RPMI8226 (cell line): ENCODE data around the gene AHI1.

ENCODE experiments used
- DNase-seq: peaks from one replicate; pipeline ENCODE4 v3.0.0-alpha.2; 2015

Gene AHI1

DNA sequence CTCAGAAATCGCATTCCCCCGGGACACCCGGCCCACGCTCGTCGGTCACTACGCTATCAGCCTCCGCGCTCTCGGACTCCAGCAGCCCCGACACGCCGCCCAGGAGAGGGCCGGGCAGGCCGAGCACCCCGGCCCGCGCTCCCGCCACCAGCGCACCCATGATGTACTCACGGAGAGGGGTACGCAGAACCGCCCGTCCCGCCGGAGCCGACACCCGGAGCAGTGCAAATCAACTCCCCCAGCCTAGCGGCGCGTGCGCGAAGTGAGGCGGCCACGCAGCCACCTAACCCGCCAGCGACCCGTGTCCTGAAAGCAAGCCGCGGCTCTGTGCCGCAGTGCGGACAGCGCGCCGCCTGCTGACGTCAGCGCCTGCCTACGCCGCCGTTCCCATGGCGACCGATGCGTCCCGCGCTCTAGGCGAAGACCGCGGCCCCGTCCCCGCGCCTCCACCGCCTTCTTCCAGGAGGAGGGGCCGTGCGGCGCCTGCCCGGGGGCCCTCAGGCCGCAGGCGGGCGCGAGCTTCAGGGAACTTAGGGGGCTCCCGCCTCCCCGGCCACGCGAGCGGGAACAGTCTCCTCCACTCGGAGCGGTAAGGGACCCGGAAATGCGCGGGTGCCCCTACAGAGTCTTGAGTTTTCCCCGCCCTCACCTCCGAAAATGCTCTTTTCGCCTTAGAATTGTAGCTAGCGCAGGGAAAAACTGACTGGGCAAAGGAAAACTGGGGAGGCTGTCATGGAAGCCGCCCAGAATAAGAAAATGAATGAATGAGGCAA lies at the start of gene AHI1:
AHI1 (minus strand) TSS at position 329 of the 773 bp plus-strand sequence. CDS start 5,503 bp downstream, outside the sequence.
- DNase-seq, result peak; percentile 93

DNA sequence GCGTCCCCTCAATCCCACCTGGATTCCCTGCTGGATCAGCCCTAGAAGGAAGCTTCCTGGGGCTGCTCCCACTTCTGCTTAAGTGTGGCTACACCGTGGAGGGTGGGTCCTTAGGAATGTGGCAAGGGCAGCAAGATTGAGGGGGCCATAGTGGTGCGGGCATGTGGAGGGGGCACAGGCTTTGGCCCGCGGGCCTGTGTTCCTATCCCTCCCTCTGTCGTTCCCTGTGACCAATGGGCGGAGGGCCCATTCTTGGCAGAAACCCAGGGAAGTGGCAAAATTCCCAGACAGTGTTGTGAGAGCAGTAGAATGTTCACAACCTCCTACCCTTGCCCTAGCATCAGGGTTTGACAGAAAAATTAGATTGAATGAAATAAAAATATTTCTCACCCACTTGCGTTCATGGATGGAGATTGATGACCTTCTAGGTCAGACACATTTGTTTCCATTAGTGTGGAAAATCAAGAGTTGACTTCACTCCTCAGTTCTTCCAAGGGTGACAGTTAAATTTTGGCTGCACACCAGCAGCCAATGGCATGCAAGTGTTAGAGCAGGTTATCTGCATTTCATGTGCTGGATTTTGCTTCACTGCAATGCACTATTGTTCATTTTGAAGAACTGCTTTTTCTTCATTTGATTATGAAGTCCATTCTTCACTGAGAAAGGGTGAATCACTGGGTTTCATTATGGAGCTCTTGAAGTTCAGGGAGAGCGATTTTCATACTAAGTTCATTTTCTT lies 49.3 kb upstream of the AHI1 start:
- no peak for DNase-seq

DNA sequence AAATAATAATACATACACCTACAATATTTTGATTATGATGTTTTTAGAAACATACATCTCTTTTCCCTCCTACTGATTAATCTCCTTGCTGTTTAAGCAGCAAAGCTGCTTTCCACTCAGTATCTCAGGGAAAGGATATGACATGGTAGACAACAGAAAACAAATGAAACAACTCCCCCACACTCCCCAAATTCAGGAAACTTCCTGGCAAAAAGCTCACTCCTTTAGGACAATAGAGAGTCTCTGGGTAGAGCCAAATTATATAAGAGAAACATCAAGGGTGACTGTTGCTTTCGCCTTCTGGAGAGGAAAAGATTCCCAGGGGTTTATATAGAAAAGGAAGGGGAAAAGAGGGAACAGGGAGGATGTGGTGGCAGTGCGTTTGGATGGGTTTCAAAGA lies 48.7 kb upstream of the AHI1 start:
- DNase-seq, result no peak

DNA sequence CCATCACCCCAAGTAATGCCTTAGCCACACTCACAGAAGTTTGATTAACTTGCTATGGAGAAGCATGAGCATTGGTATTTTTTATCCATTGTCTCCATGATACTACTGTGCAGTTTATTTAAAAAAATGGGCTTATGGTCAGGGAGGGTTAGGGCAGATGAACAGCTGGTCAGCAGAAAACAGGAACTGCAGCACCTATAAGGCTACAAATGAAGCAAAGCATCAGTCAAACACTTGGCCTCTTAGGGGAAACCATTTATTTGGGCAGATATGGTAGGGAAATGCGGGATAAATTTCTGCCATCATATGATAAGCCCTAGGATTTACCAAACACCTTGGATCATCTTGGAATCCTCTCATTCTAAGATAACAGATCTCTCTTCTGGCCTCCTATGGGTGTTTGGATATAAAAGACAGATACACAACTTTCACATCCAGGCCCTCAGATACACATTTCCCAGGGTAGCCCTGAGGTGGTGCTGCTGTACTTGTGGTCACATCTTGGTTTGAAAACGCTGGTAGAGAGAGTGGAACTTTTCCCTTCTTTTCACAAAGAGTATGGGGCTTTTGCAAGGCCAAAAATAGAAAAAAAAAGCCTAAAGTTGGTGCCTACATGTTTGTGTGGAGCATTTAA lies 42.8 kb upstream of the AHI1 start:
- DNase-seq, result no peak

DNA sequence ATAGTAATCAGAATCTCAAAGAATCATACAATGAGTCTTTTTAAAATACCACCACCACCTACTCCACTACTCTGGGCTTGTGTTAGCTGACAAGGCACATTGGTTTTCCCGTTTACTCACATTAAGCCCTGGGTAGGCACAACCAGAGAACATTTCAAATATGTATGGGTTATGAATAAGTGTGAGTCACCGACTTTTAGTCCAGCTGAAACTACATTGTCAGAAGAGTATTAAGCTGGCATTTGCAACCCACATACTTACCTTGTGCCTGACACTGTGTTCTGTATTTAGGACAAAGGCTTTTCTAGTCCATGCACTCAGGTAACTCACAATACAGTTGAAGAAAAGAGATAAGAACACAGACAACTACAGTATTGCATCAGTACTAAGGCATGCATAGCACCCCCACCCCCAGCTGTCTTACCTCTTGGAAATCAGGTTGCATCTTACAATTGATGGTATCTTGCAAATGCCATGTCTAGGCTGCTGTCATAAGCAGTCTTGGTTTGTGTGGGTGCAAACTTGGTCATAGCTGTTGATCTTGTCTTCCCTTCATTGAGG lies 40.3 kb upstream of the AHI1 start:
- no peak for DNase-seq

DNA sequence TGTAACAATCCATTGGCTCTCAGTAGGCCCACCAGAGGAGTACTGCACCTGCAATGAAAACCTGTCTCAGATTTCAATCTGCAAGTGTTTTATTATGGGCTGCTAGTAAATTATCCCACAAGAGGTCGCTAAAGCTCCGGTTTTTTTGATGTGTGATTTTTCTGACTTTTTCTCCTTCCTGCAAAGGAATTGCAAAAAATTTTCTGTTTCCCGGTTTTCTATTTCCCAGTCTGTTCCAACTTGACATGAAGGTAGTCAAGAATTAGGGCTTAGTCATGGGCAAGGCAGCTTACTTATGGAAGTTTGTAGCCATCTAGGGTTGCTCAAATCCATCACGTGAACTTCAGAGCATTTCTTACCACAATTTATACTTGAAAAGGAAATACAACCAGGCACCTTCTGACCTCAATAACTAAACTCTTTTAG lies 38.5 kb upstream of the AHI1 start:
- peak; percentile 35 for DNase-seq

DNA sequence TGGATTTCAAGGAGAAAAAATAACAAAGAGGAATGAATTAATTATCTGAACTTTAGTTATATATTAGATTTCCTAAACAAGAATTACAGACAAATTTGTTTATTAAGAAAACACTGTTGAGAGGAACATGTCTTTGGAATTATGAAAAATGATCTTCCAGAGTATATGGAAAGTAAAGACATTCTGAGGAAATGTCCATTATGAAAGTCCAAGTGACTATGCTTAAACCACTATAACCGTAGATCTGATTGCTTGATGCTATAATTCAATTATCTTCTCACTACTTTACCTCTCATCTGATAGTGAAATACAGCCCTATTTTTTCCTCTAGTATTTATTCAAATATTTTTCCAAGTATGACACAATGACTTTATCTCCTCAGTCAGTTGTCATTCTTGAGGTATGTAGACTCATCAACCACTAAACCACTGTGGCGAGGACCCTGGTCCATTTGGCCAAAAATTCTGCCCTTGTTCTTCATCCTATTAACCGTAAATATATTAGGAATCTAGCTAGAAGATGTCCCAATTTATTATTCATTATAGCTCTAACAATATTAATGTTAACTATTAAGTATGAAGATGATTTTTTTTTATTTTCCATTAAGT lies 37.3 kb upstream of the AHI1 start:
- no peak for DNase-seq

DNA sequence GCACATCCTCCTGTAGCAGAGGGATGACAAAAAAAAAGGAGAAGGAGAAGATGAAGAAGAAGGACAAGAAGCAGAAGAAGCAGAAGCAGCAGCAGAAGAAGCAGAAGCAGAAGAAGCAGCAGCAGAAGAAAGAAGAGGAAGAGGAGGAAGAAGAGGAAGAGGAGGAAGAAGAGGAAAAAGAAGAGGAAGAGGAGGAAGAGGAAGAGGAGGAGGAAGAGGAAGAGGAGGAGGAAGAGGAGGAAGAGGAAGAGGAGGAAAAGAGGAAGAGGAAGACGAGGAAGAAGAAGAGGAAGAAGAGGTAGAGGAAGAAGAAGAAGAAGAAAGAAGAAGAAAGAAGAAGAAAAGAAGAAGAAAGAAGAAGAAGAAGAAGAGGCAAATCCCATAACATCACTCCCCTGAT lies 35.0 kb upstream of the AHI1 start:
- DNase-seq, result no peak

DNA sequence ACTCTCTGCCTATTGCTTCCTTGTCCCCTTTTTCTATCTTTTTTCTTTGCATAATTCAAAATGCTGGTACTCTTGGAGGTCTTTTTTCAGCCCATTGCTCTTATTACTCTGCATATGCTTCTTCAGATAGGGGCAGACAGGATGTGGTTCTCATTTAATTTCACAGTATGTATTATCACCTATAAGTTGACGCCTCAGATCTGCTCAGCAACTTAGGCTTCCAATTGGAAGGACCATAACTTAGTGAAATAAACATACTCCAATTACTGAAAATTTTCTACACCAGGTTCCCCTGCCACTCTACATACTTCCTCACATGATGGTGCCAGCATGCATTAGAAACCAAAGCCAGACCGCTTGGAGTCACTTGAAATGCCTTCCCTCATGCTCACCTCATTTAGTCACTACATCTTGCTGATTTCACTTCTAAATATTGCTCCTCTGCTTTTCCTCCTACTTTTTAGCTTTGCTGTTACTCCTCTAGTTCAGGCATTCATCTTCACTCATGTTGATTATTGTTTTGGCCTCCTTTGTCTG lies 34.5 kb upstream of the AHI1 start:
- no peak for DNase-seq

DNA sequence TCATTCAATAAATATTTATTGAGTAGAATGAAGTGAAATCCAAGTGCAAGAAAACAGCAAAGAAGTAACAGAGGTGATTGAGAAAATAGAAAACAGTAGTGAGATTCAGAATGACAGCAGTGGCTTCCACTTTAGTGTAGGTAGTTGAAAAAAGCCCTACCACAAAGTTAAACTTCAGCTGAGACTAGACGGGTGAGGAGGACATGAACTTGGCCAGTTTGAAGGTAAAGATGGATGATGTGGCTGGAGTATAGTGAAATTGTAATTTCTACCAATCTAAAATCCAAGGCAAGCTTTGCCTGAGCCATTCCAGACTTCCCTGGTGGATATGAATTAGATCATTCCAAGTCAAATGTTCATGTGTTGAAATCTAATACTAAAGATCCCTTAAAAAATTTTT lies 32.6 kb upstream of the AHI1 start:
- DNase-seq, result no peak

DNA sequence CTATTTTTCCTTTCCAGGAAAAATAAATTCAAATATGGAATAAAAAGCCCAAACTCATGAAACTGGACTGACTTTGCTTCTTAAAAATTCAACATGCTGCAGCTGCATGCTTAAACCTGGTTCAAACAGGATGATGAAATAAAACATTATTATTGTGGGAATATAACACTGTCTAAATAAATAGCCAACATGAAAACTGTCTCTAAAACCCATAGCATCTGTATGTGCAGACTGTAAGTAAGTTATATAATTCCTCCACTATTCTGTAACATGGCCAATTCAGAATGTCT lies 30.4 kb upstream of the AHI1 start:
- DNase-seq, result no peak

DNA sequence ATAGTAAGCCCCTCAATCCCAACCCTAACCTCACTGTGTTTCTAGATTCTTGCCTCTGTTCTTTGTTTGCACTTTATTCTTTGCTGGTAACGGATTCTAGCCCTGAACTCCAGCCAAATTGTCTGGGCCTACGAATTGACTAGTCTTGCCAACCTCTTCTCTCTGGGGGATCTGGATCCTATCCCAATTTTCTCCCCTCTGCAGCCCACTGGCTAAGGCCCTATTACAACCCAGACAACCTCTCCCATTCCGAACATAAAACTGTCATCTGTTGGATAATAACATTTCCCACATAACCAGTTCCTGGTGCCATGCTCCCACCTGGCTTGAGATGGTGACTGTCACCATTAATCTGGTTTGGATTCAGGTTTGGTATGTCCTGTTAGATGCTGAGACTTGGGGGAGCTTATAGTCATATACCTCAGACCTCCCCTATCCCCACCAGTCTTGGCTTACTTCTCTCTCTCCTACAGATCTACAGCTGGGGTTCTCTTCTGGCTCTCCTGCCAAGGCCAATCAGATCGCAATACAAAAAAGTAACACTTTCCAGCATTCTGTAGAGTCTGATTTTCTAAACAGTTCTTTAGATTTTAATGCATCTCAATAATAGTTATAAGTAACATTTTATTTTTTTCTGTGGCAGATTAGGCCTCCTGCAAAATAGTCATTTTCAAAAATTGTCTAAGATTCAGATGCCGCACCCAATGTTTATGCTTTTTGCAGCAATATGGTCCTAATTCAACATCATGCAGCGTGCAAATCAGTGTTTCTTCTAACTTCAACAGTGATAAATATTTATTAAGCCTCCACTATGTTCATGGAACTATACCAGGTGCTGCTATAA lies 29.8 kb upstream of the AHI1 start:
- no peak for DNase-seq

DNA sequence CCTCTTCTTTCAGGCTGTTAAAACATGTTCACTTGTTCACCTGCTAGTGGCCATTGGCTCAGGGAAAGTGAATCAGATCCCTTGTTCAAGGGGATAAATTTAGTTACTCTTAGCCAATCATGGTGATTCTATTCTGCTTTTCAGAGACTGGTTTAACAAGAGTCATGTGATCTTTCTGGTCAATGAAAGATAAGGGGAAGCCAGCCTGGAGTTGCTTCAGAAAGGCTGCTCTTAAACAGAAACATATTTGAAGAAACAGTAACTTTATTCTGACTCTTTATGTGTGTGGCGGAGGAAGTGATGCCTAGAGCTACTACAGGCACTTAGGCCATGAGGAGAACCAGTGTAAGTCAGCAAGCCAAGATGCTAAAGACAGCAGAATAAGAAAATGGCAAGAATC lies 28.1 kb upstream of the AHI1 start:
- DNase-seq, result no peak

DNA sequence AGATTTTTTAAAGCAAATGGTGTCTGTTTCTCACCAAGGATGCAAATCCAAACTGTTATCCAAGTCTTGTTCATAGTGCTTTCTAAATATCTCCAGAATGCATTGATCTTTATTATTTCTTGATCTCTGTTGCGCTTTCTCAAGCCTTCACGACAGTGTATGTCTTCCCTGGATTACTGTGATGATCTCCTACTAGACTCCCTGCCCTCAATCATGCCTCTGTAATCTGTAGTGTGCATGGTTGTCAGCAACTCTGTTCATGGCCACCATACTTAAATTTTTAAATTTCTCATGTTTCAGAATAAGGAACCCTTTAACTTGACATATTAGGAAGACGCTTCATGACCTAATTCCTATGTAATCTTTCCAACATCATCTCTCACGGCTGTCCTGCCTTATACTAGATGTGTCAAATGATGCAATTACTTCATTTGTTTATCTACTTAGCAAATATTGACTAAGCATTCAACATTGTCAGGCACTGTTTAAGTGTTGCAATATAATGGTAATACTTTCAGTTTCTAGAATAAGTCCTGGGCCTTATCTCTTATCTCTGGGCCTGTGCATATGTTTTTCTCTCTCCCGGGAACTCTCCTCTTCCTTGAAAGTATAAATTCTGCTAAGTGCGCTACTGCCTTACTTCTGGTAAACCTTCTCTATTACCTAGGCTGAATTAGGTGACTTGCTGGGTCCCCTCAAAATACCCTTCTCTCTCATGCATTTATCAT lies 25.6 kb upstream of the AHI1 start:
- no peak for DNase-seq

DNA sequence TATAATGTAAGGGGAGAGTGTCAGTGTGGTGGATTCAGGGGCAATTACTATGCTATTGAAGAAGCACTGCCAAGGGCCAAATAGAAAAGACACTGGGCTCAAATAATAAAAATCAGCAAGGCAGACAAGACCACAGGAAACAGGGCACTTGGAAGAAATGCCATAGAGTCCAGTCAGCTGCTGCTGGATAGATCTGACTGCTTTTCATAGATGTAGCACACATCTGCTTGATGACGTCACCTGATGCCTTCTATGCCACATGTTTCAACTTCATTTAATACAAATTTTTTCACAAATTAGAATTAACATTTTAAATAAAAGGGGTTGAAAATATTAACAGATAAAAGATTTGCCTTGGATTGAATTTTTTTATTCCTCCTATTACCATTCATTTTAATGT lies 23.9 kb upstream of the AHI1 start:
- no peak for DNase-seq

DNA sequence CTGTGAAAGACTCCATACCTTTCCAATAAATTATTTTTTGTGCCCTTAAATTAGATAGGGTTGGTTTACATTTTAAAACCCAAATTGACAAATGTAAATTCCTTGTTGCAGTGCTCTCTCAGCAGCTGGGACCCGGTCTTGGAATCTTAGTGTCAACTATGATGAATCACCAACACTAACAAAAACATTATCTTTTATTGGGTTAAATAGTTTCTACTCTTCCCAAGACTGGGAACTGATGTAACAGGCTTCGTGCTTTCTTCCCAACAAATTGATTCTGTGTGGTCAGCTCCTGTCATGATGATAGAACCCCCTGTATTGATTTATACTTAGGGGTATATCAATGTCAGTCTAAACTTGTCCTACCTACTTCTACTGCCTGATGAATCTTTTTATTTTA lies 23.2 kb upstream of the AHI1 start:
- no peak for DNase-seq

DNA sequence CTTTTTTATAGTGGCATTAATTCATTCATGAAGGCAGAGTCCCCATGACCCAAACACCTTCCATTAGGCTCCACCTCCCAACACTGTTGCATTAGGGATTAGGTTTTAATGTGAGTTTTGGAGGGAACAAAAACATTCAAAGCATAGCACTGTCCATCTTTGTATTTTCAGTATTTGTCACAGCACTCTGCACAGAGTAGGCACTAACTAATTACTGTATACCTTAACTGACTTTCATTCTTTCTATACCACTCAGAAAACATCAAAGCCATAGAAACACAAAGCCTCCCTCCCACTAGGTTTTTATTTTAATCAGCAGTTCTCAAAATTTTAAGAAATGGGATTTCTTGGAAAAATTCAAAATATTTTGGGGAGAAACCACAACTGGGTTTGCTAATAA lies 21.8 kb upstream of the AHI1 start:
- DNase-seq, result no peak

DNA sequence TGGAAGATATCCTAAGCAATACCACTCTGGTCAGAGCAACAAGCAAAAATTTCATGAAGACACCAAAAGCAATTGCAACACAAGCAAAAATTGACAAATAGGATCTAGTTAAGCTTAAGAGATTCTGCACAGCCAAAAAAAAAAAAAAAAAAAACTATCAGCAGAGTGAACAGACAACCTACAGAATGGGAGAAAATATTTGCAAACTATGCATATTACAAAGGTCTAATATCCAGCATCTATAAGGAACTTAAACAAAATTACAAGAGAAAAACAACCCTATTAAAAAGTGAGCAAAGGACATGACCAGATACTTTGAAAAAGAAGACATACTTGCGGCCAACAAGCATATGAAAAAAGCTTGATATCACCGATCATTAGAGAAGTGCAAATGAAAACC lies 20.0 kb upstream of the AHI1 start:
- no peak for DNase-seq

DNA sequence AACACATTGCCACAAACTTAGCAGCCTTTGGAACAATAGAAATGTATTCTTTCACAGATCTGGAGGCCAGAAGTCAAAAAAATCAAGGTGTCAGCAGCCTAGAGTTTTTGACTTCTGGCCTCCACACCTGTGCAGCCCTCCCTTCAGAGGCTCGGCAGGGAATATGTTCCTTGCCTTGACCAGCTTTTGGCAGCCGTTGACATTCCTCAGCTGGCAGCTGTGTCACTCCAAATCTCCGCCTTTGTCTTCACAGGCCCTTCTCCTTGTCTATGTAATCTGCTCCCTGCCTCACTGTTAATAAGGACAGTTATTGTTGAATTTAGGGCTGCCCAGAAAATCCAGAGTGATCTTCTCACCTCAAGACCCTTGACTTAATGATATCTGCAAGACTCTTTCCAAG lies 17.2 kb upstream of the AHI1 start:
- peak; percentile 3 for DNase-seq

DNA sequence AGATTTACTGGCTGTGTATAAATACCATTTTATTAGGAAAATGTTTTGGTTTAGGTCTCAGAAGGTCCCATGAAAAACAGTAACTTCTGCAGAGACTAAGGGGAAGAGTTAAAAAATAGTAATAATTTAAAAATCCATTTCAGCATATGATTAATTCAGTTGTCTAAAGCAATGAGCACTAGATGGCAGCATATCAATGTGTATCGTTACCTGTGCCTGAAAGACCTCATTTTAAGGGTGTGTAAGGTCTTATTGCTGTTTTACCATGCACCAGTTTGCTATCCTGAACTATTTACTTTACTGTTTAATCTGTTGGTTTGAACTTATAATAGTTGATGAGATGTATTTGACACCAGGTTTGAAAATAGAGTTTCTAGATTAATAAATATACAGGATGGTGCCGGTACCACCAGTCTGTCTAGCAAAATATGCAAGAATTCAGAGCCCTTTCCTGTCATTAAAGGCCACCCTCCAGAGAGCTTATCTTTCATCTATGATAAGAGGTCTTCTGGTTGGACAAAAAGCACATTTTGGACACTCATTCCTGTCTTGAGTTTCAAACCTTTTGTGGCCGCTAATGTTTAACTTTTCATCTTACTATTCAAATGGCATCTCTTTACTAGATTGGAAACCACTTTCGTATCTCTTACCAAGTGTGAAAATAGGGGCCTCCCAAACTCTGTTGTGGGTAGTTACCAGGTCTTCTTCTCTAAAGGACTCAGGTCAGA lies 8.9 kb upstream of the AHI1 start:
- DNase-seq, result peak; percentile 32

DNA sequence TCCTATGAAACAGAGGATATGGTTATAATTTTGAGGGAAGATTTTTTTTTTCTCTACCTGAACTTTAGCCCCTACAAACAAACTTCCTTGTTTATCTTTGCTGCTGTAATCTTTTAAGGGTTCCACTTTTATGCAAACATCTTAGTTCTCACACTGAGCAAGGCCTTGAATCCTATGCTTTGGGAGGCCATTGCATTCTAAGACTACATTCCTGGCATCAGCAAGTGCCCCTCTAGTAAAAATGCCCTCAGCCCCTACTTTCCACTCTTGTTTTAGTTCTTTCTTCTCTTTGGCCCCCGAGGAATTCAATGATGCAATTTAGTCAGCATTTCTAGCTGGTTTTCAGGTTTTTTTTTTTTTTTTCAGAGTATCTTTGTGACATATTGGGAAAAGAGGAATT lies 8.1 kb upstream of the AHI1 start:
- DNase-seq, result no peak
